DMS53 treated with DMSO at 0.1 percent for 48 hours (cell line): ENCODE results near the gene ATP8A2.

ENCODE experiments used
- DNase-seq: peaks from one replicate; lab custom pipeline; 2025; ENCODE audit not compliant: unreplicated experiment; lab: John Stamatoyannopoulos, UW

ATP8A2 gene

DNA sequence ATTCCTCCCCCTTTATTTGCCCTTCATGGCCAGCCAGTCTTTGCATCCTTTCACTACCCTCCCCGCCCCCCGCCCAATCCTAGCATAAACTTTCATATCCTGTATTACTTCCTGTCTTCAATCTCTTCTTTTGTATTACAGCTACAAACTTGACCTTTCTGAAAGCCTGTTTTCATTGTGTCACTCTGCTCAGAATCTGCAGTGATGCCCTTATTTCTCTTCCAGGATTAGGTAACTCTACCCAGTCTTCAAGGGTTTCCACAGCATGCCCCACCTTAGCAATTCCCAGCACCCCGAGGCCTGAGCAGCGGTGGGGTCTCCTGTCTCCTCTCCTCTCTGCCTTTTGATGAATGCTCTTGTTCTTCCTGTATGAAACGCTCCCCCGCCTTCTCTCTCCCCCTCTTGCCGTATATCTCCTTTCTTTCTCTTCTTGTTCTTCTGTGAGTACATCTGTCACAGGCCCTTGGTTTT is 534.5 kb downstream of the ATP8A2 start:
- no peak for DNase-seq

DNA sequence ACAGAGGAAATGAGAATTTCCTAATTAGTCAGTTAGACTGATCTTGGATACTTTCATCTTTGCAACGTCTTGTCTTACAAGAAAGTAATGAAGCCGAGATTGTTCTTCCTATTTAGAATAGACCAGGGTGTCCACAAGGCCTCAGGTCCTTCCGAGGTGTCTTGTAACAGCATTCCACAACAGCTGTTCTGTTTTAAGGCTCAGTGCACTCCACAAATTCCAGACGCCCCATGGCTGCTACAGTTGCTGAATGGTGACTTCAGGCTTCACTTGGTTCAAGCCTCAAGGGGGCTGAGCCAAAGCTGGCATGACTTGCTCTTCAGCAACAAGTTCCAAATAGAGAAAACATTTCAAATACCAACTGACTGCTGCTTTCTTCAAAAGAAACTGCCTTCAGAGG is 536.6 kb downstream of the ATP8A2 start:
- no peak for DNase-seq

DNA sequence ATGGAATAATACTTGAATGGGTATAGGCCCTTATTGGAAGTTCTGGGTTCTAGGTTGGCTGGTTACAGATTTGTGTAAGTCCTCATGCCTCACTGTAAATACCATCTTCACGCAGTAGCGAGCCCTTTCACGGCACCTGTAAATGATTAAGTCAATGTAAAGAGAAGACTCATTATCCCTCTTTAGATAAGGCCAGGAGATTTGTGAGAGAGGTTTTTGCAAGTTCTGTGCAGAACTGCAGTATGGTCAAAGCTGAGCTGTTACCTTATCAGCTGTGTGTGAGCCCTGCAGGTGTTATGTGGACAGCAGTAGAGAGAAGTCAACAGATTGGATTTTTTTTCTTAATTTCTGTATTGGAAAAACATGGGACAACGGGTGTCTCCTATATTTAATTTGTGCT is 538.5 kb downstream of the ATP8A2 start:
- peak; percentile 44 for DNase-seq

DNA sequence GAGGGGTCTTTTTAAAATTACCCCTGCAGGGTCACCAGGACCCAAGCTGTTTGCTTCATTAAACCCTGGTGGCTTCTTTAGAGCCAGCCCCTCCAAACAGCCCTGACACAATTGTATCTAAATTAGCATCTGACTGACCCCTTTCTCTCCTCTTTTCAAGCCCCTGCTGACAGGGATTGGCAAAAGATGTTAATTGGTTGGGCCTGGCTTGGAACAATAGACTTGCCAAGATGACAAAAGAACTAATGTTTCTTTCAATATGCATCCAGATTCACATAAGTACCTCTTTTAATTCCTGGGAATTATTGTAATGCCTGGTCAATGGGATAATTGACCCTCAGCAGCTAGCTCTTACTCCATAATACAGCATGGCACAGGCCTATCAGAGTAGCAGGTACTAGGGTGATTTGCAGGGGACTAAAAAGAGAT is 539.2 kb downstream of the ATP8A2 start:
- no peak for DNase-seq

DNA sequence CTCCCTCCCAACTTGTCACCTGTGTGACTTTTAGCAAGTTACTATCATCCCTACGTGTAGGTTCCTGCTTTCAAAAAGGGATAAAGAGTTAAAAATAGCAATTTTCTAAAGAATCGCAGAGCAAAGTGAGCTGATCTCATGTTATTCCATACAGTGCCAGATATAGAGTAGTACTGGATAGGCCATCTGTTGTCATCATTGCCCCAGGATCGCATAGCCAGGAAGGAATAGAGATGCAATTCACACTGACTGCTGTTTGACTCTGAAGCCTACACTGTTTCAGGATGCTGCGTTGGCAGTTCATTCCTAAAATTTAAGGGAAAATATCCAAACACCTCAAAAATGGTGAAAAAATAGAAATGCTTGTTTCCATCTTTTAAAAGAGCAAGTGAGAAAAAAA is 541.2 kb downstream of the ATP8A2 start:
- DNase-seq = no peak

DNA sequence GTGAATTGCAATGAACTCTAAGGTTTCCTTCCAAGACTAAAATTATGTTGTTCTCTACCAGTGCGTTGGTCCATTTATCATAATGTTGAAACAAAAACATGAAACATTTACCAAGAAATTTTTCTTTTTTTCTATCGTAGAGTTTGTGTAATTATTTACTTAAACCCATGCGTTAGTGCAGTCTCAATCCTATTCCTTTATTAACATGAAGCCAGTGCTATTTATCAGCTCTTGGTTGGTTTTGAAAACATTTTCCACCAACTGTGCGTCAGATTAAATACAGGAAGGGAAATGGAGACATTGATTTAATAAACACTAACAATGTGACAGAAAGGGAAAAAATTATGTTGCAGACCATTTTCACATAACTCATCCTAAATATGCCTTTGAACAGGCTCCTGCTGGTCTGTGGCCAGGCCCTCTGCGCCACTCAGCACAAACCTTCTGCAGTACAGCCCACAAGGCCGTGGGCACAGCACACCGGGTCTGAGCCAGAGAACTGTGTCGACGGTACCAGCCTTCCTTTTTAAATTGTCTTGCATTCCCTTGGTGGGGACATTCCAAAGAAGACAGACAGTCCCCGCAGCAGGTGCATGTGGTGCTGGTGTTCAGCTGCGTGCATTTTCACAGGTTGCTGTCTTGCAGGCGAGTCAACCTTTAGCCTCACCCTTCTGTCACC is 544.2 kb downstream of the ATP8A2 start:
- no peak for DNase-seq

DNA sequence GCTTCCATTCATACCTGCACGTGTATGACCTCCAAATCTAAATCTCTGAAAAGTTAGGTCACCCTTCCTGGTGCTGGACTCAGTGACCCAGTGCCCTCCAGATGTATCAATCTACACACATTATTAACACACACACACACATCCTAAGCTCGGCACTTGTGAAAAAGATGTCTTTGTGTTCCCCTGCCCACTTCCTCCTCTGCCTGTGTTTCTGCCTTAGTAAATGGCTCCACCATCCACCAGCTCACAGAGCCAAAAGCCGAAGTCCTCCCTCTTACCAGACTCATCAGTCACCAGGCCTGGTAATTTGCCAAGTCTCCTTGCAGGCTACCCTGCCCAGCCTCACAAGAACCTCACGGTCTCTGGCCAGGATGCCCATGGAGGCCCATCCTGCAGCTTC is 548.5 kb downstream of the ATP8A2 start:
- DNase-seq = no peak

DNA sequence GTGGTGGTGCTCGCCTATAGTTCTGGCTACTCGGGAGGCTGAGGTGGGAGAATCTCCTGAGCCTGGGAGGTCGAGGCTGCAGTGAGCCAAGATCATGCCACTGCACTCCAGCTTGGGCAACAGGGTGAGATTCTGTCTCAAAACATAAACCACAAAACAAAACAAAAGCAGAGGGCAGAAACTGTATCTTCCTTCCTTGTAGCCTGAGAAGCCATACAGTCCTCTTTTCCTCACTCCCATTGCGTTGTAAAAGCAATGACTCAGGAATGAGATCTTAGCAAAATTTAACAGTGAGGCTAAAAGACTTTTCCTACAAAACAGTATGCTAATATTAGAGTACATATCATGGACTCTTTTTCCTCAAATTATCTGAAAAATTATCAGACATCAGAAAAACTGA is 549.2 kb downstream of the ATP8A2 start:
- DNase-seq = no peak

DNA sequence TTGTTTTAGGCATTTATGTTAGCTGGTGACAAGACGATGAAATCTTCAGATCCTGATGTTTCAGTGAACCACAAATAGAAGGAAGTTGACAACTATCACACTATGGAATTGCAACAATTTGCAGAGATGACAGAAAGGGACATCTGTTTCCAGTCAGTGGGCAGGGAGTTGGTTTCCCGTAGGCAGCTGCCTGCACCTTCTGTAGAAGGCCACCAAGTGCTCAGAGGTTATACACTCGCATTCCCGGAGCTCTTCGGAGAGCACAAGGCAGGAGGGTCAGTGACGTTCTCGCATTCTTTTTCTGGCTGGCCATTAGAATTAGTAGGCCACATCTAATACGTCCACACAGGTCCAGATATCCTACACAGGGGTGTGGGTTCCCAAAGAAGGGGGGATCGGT is 550.6 kb downstream of the ATP8A2 start:
- no peak for DNase-seq

DNA sequence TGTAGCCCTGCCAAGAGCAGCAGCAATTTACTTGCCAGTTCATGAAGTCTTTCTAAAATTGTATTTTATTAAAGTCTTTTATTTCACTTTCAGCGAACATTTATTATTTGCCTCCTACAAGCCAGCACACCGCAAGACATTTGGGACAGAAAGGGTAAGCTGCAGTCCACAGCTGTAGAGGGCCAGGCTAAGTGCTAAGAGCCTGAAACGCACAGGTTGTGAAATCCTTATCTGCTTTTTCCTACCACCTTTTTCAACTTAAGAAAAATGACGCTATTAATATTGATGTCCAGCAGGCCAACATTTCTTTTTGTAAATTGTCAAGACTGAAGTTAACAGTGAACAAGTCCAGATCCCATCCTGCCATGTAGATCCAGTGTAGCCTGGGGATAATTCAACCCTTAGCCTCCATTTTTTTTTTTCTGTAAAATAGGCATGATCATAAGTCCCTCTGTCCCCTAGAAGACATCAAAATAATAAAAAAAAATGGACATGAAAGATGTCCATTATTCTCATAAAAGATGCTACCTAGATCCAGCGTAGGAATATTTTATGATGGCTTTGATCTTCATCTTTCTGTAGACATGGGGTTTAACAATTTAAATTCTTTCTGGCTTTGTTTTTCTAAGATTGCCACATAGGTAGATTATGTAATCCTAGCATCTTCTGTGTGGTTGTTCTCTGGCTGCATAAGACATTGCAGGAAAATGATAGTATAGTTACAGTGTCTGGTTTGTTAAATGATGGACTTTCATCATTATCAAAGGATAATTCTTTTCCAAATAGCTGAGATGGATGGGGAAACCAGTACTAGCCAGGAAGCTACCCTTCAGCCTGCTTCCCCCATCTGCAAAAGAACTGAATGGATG is 551.7 kb downstream of the ATP8A2 start:
- no peak for DNase-seq

DNA sequence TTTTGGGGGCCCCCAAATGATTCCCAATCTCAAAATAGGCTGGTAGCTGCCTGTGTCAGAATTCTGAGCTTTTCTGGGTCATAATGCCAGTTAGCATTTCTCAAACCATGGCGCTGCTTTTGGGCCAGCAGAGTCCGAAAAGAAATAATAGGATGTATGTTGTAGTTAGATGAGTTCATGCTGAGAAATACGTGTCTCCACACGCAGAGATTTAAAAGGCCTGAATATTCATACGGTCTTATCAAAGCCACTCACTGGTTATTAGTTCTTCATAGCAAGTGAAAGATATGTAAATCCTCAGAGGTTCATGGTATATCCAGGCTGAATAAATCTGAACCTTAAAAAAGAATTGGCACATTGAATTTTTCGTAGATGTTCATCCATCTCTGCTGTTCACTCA is 555.6 kb downstream of the ATP8A2 start:
- DNase-seq = no peak

DNA sequence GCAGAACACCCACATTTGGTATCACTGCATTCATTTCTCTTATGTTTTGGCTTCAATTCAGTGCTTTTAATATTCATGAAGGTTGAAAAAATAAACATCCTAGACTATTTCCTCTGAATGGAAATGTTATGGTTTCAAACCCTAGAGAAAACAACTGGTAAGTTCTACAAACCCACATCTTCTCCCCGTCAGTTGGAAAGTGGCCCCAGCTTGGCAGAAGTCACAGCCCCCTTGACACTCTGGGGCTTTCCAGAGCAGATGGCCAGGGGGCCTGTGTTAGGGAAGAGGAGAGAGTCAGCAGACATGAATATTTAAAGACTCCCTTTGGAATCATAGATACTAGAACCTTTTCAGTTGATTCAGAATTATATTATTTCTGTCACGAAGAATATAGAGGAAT is 556.2 kb downstream of the ATP8A2 start:
- no peak for DNase-seq

DNA sequence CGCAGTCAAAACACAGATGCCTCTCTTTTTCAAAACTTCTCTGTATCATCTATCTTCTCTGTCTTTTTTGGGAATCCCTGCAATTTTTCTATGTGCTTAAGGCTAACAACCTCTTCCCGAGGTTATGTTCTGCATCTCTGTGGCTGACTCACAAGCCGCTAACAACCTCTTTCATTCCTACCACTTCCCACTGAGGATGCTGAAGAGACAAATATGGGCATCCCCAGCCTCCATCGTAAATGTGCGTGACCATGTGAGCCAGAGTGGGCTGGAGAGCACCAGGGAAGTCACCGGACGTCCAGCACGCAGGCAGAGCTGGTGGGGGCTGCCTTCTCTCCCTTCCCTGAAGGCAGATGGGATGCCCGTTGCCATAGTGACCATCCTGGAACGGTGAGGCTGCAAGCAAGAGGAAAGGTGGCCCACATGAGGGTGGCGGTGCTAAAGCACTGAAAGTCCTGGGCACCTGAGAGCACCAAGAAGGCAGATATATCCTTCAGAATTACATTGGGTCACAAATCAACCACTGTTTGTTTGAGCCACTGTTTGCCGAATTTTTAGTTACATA is 557.2 kb downstream of the ATP8A2 start:
- DNase-seq = no peak

DNA sequence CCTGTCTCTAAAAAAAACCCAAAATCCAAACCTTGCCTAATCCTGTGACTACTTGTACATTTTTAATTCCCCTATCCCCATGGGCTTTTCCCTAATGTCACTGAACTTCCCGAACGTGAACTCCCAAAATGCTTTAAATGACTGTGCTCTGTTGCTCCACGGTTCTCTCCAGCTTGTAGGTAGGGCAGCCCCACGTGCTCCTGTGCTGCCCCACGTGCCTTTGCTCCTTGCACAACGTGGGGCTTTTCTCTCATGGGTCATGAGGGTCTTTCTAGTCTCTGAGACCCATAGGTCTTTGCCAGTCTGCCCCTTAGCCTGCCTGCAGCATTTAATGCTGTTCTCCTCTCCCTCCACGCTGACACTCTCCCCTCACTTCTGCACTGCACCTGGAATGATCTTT is 558.0 kb downstream of the ATP8A2 start:
- DNase-seq = no peak

DNA sequence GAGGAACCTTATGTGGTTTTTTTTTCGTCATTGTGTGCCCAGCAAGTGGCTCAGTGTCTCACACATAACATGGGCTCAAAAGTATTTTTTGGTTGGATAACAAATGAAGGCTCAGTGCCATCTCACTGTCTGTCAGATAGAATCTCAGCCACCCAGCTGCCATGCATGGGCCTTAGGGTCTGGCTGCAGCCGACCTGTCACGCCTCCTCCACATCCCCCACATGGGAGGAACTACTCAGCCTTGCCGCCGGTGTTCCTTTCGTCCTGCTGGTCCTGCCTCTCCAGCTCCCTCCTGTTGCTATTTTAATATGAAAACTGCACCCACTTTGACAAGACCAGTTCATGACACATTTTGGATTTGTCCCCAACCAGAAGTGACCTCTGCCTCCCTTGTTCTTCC is 558.9 kb downstream of the ATP8A2 start:
- no peak for DNase-seq

DNA sequence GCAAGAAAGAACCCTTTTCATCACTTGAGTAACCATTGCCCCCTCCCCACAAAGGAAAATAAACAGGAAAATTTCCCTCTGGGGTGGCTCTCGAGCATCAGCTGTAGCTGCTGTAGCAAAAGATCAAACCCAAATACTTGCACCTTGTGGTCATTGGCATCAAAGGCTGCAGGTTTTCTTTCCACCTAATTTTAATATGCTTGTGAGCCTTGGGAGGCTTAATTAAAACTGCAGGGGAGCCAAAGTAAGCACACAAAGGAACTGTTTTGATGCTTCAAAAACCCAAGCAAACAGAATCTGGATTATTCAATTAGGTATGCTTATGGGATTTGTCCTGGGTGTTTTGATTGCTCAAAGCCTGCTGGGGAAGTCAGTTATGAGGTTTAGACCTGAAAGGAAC is 560.6 kb downstream of the ATP8A2 start:
- no peak for DNase-seq

DNA sequence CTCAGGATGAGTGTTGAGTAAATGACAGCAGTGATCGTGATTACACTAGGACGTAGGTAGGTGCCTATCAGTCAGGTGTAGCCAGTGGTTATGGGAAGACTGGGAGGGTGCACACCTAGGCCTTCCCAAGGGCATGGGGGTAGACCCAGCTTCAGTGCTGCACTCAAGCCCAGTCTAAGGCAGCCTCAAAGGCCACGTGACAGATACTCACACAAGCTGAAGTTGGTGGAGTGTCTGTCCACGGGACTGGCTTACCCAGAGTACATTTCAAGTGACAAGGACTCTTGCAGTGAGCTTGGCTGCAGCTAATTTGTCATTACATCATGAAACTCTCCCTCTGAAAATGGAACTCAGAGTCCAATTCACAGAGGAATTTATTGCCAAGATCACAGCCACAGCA is 561.7 kb downstream of the ATP8A2 start:
- no peak for DNase-seq

DNA sequence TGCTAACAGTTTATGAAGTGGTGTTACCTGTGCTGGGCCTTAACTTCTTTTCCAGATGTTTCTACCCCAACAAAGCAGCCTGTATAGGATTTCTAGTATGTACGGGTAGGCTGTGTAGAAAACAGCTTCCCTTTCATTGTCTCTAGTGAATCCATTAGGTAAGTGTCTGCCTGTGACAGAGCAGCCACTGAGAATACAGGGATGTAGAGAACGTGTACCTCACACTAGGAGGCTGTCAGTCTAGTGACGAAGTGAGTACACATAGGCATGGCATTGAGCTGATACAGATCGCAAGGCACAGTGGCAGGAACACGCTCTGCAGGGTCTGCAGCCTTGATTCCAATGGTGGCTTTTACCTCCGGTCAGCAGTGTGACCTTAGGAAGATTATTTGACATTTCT is 562.4 kb downstream of the ATP8A2 start:
- no peak for DNase-seq

DNA sequence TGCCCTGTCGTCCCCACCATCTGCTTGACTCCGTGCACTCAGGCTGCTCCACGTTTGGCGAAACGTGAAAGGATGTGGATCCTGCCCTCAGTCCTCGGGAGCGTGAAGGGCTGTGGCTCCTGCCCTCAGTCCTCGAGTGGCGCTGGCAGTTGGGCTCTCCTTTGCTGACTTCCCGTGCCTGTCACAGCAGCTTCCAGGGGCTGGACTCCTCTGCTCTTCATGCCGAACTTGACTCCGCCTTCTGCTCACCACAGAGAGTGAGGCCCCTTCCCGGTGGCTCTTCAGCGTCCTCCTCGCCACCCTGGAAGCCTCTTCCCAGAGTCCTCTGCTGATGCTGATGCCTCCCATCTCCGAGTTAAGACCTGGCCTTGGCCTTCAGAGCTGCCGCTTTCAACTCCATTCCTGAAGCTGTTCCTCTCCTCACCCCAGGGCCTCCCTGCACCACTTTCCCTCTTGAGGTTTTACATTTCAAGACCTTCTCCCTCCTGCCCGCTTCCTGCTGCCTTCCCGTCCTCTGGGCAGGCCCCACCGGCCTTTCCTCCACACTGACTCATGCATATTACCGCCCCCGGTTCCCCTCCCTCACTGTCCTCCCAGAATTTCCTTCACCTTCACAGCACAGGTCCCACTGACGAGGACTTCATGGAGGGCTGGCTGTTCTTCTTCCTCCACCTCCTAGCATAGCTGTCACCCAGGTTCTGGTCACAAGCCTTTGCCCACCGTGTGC is 568.4 kb downstream of the ATP8A2 start:
- no peak for DNase-seq

DNA sequence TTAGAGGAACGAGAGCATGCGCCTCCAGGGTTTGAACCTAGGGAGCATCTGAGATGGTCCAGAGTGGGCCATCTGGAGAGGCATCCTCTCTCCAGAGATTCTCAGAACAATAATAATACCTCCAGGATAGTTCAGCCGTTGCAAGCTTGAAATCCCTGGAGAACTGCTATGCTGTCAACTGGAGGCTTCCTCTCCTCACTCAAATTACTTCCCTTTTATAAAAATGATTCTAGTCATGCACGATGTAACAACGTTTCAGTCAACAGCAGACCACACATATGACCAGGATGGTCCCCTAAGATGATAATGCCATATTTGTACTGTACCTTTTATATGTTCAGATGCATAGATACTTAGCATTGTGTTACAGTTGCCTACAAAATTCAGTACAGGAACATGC is 571.3 kb downstream of the ATP8A2 start:
- DNase-seq = no peak

DNA sequence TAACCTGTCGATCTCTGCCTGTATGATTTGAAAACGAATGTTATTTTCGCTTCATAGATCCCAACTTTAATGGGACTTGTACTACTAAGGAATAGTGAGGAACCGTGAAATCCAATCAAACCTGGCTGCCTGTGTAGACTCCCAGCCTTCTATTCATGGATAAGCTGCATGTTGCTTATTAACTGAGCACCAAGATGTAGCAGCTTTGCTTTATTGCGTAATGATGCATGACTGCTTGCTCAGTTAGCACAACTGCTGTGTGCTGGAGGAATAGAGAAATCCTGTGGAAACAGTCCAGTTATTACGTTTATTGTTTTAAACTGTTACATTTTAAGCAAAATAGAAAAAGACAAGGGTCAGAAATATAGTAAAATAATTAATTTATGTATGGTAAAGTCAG is 571.9 kb downstream of the ATP8A2 start:
- no peak for DNase-seq

DNA sequence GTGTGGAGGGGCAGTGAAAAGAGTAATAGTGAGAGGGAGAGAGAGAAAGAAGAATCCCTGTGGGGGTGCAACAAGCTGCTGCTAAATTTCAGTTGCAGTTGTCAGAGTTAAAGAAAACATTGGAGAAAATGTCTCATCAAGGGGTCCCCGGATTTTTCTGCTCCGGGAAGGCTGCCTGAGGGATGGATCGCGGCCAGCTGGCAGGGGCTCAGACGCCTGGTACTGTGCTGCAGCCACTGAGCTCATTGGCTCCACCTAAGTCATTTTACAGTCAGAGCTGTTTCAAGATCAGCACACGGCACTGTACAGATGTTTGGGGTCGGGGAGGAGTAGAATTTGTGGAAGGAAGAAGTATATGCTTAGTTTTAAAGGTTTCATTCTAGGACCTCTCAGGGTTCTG is 573.8 kb downstream of the ATP8A2 start:
- no peak for DNase-seq
